Endodermal cell (in vitro differentiated cells): Measurements from ENCODE around the gene SBNO2. TPM values are rescaled to one million over a fixed set of nuclear protein-coding genes. Genes with fewer than 3 reads are reported as not detected.
A peak's percentile ranks its signal among the peaks of the same experiment; 100 is the strongest.

Source experiments
- DNase-seq: peaks from one replicate; pipeline ENCODE4 v3.0.0-alpha.2; 2017
- H3K27ac ChIP-seq: 2 replicates; pipeline ENCODE4 v1.5.1; 2013; ENCODE audit warnings: mild to moderate bottlenecking, low read depth, low read length, moderate library complexity
- H3K27me3 ChIP-seq: 2 replicates; pipeline ENCODE4 v1.6.1; 2013; ENCODE audit warnings: mild to moderate bottlenecking, low read length, moderate library complexity; ENCODE audit not compliant: insufficient read depth, control insufficient read depth, poor library complexity, severe bottlenecking
- H3K36me3 ChIP-seq: 2 replicates; pipeline ENCODE4 v1.7.0; 2013; ENCODE audit warnings: mild to moderate bottlenecking, low read length, moderate library complexity; ENCODE audit not compliant: control insufficient read depth, insufficient read depth
- H3K4me1 ChIP-seq: one replicate; pipeline ENCODE4 v1.7.0; 2013; ENCODE audit warnings: low read length; ENCODE audit not compliant: control insufficient read depth, insufficient read depth
- H3K4me3 ChIP-seq: 2 replicates; pipeline ENCODE4 v1.5.1; 2013; ENCODE audit warnings: mild to moderate bottlenecking, low read length, moderate library complexity
- H3K9ac ChIP-seq: 2 replicates; pipeline ENCODE4 v1.6.1; 2013; ENCODE audit warnings: mild to moderate bottlenecking, low read length, moderate library complexity; ENCODE audit not compliant: poor library complexity, severe bottlenecking; ENCODE audit errors: extremely low read depth
- H3K9me3 ChIP-seq: 2 replicates; pipeline ENCODE4 v1.6.1; 2013; ENCODE audit warnings: mild to moderate bottlenecking, low read length, moderate library complexity; ENCODE audit not compliant: control insufficient read depth
- H3K27ac Mint-ChIP-seq: 2 replicates; pipeline ENCODE4 v1.8.0; 2020; ENCODE audit warnings: mixed read lengths
- H3K27me3 Mint-ChIP-seq: 2 replicates; pipeline ENCODE4 v1.8.0; 2021; ENCODE audit warnings: mild to moderate bottlenecking, mixed read lengths; ENCODE audit not compliant: insufficient read depth
- H3K36me3 Mint-ChIP-seq: 2 replicates; pipeline ENCODE4 v1.8.0; 2020; ENCODE audit warnings: low read depth, mixed read lengths
- H3K4me1 Mint-ChIP-seq: 2 replicates; pipeline ENCODE4 v1.8.0; 2020; ENCODE audit warnings: mixed read lengths
- H3K4me3 Mint-ChIP-seq: 2 replicates; pipeline ENCODE4 v1.8.0; 2020; ENCODE audit warnings: mild to moderate bottlenecking, moderate library complexity, mixed read lengths
- H3K9me3 Mint-ChIP-seq: 2 replicates; pipeline ENCODE4 v1.8.0; 2020; ENCODE audit warnings: mild to moderate bottlenecking, mixed read lengths
- WGBS, 2 experiments: methylation state at CpG; one replicate each; pipeline versions ENCODE4 v1.1.5 to v1.1.7; 2013; ENCODE audit warnings: missing lambda C conversion rate in 2 of 2, mixed read lengths in 1 of 2; ENCODE audit not compliant: insufficient coverage in 1 of 2, insufficient read length in 1 of 2; 5-methylcytosine and 5-hydroxymethylcytosine counted together
- total RNA-seq, 2 donors: library from RNA; stranded (reverse); fragmentation: NEBNext Ultra II Directional in 1 of 2; extraction: Animal tissue kit (Norgen Biotek cat#: 25700) in 1 of 2; gene quantifications; 2 replicates in 1 of 2; 3 replicates in 1 of 2; pipeline ENCODE4 v1.2.1, GENCODE V29; 2021
- TF ChIP-seq, protein P1 (sequence below): fragments of 200-600 bp; sonication (generic); conservative IDR thresholded peaks from 2 replicates; pipeline ENCODE4 v1.5.0; 2021; ENCODE audit warnings: antibody characterized with exemption, mild to moderate bottlenecking

The SBNO2 gene
- total RNA-seq, 2 donors from 2014 or later, result 43.3 to 50.4 TPM

DNA sequence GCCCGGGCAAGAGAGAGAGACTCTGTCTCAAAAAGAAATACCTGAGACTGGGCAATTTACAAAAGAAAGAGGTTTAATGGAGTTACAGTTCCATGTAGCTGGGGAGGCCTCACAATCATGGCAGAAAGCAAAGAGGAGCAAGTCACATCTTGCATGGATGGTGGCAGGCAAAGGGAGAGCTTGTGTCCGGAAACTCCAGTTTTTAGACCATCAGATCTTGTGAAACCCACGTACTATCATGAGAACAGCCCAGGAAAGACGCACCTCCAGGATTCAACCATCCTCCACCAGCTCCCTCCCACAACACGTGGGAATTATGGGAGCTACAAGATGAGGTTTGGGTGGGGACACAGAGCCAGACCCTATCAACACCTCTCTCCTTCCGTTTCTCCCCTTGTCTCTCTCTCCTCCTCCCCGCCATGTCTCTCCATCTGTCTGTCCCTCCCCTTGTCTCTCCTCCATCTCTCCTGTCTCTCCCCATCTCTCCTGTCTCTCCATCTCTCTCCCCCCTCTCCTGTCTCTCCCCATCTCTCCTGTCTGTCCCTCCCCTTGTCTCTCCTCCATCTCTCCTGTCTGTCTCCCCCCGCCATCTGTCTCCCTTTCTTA is 88.9 kb downstream of the SBNO2 start:
- H3K4me1 Mint-ChIP-seq, result peaks cover 1% of the 10 kb centered on the region
- H3K27me3 Mint-ChIP-seq, result no peaks in the 10 kb centered on the region
- H3K4me3 ChIP-seq, result no peak overlapping the region
- no peaks in the 10 kb centered on the region for H3K9me3 Mint-ChIP-seq
- no peaks in the 10 kb centered on the region for H3K27me3 ChIP-seq
- no peak overlapping the region for H3K4me3 Mint-ChIP-seq
- H3K36me3 ChIP-seq, result peaks cover 10% of the 10 kb centered on the region
- no peaks in the 10 kb centered on the region for H3K9me3 ChIP-seq
- no peak overlapping the region for H3K27ac Mint-ChIP-seq
- H3K27ac ChIP-seq, result no peak overlapping the region
- no peak for DNase-seq
- 71 to 80% methylated on average over 4 to 6 of the region's 8 CpGs for WGBS, 2 experiments
- no peaks in the 10 kb centered on the region for H3K4me1 ChIP-seq
- peaks cover 16% of the 10 kb centered on the region for H3K36me3 Mint-ChIP-seq
- no peak overlapping the region for H3K9ac ChIP-seq
- TF ChIP-seq, protein P1, sequence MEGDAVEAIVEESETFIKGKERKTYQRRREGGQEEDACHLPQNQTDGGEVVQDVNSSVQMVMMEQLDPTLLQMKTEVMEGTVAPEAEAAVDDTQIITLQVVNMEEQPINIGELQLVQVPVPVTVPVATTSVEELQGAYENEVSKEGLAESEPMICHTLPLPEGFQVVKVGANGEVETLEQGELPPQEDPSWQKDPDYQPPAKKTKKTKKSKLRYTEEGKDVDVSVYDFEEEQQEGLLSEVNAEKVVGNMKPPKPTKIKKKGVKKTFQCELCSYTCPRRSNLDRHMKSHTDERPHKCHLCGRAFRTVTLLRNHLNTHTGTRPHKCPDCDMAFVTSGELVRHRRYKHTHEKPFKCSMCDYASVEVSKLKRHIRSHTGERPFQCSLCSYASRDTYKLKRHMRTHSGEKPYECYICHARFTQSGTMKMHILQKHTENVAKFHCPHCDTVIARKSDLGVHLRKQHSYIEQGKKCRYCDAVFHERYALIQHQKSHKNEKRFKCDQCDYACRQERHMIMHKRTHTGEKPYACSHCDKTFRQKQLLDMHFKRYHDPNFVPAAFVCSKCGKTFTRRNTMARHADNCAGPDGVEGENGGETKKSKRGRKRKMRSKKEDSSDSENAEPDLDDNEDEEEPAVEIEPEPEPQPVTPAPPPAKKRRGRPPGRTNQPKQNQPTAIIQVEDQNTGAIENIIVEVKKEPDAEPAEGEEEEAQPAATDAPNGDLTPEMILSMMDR, result no peak

- Mint-ChIP-seq H3K4me1 (peaks cover 1% of the 10 kb centered on the region), H3K36me3 (peaks cover 16% of the 10 kb centered on the region), H3K27me3 (no peaks in the 10 kb centered on the region), H3K9me3 (no peaks in the 10 kb centered on the region), H3K4me3 (peak overlapping the region; percentile 68), H3K27ac (no peak overlapping the region)
- 95 to 96% methylated on average over 33 to 43 of the region's 43 CpGs for WGBS, 2 experiments
- Histone ChIP-seq H3K9me3 (no peaks in the 10 kb centered on the region), H3K27me3 (no peaks in the 10 kb centered on the region), H3K4me1 (no peaks in the 10 kb centered on the region), H3K36me3 (peaks cover 10% of the 10 kb centered on the region), H3K4me3 (no peak overlapping the region), H3K27ac (no peak overlapping the region), H3K9ac (no peak overlapping the region)
- TF ChIP-seq, protein P1, result no peak
- DNase-seq, result no peak
Measured at GRCh38 chr19:1084024-1084868, 89.8 kb downstream of the SBNO2 start.

- no peaks in the 10 kb centered on the region for H3K9me3 ChIP-seq
- H3K36me3 ChIP-seq, result peaks cover 10% of the 10 kb centered on the region
- peaks cover 1% of the 10 kb centered on the region for H3K4me1 Mint-ChIP-seq
- H3K27me3 ChIP-seq, result no peaks in the 10 kb centered on the region
- H3K9ac ChIP-seq, result no peak overlapping the region
- H3K27ac Mint-ChIP-seq, result no peak overlapping the region
- H3K27me3 Mint-ChIP-seq, result no peaks in the 10 kb centered on the region
- TF ChIP-seq, protein P1, result no peak
- no peak overlapping the region for H3K27ac ChIP-seq
- H3K4me3 ChIP-seq, result no peak overlapping the region
- H3K4me3 Mint-ChIP-seq, result peak overlapping the region; percentile 68
- H3K9me3 Mint-ChIP-seq, result no peaks in the 10 kb centered on the region
- DNase-seq, result no peak
- 90 to 94% methylated on average over 29 to 59 of the region's 59 CpGs for WGBS, 2 experiments
- peaks cover 16% of the 10 kb centered on the region for H3K36me3 Mint-ChIP-seq
- no peaks in the 10 kb centered on the region for H3K4me1 ChIP-seq
Measured at GRCh38 chr19:1082928-1083816, 90.9 kb downstream of the SBNO2 start.
